NT2/D1 (cell line): ENCODE results near the gene EIF3D.

Experiments
- SUZ12 ChIP-seq: IDR thresholded peaks from 2 replicates; pipeline ENCODE4 v1.6.1; 2011; ENCODE audit not compliant: insufficient read length, insufficient read depth; ENCODE audit errors: extremely low read depth
- YY1 ChIP-seq: IDR thresholded peaks from 2 replicates; pipeline ENCODE4 v1.6.1; 2011; ENCODE audit not compliant: insufficient read length, insufficient read depth
- ZNF274 ChIP-seq: IDR thresholded peaks from 2 replicates; pipeline ENCODE4 v1.6.1; 2011; ENCODE audit warnings: mild to moderate bottlenecking, low read depth, low read length

- TF ChIP-seq YY1: no peak
- TF ChIP-seq ZNF274: no peak
- no peak for TF ChIP-seq SUZ12
These were observed 15.2 kb upstream of the EIF3D start for GRCh38 chr22:36544107-36544620.
